PC-3 (cell line): ENCODE results near the gene CEP152.

Source experiments
- CTCF ChIP-seq: fragments of 300-600 bp; sonication (generic); conservative IDR thresholded peaks from 2 replicates; pipeline ENCODE4 v1.5.1; 2017; ENCODE audit warnings: antibody characterized with exemption, low read depth, mild to moderate bottlenecking, low read length
- EZH2 ChIP-seq: fragments of 300-600 bp; sonication (generic); IDR thresholded peaks from one replicate; pipeline ENCODE4 v1.6.1; 2017; ENCODE audit warnings: antibody characterized with exemption, mild to moderate bottlenecking, low read length; ENCODE audit not compliant: unreplicated experiment

- TF ChIP-seq CTCF (no peak), EZH2 (no peak)
Observed at GRCh38 chr15:48775546-48775945, 35.3 kb downstream of the CEP152 start.
